Activated naive CD8-positive, alpha-beta T cell treated with anti-CD3 and anti-CD28 coated beads, Interleukin-2, amount 50 U/mL, for 24 hours (primary cell): ENCODE data around the gene HNRNPH1.
A peak's percentile ranks its signal among the peaks of the same experiment; 100 is the strongest.

Experiments used
- ATAC-seq: fragments of 150-1000 bp; cut with Tn5 transposase; one replicate; pipeline ENCODE4 v1.10.0; 2021
- DNase-seq: peaks from one replicate; pipeline ENCODE4 v3.0.0; 2021
- H3K27ac Mint-ChIP-seq: one replicate; pipeline ENCODE4 v1.8.0; 2021; ENCODE audit warnings: mild to moderate bottlenecking, mixed read lengths
- H3K27me3 Mint-ChIP-seq: one replicate; pipeline ENCODE4 v1.8.0; 2021; ENCODE audit warnings: mixed read lengths
- H3K36me3 Mint-ChIP-seq: one replicate; pipeline ENCODE4 v1.8.0; 2021; ENCODE audit warnings: low read depth, mixed read lengths
- H3K4me1 Mint-ChIP-seq: one replicate; pipeline ENCODE4 v1.8.0; 2021; ENCODE audit warnings: mixed read lengths
- H3K4me3 Mint-ChIP-seq: one replicate; pipeline ENCODE4 v1.8.0; 2021; ENCODE audit warnings: mild to moderate bottlenecking, moderate library complexity, mixed read lengths
- H3K9me3 Mint-ChIP-seq: one replicate; pipeline ENCODE4 v1.8.0; 2021; ENCODE audit warnings: mixed read lengths

HNRNPH1 gene

DNA sequence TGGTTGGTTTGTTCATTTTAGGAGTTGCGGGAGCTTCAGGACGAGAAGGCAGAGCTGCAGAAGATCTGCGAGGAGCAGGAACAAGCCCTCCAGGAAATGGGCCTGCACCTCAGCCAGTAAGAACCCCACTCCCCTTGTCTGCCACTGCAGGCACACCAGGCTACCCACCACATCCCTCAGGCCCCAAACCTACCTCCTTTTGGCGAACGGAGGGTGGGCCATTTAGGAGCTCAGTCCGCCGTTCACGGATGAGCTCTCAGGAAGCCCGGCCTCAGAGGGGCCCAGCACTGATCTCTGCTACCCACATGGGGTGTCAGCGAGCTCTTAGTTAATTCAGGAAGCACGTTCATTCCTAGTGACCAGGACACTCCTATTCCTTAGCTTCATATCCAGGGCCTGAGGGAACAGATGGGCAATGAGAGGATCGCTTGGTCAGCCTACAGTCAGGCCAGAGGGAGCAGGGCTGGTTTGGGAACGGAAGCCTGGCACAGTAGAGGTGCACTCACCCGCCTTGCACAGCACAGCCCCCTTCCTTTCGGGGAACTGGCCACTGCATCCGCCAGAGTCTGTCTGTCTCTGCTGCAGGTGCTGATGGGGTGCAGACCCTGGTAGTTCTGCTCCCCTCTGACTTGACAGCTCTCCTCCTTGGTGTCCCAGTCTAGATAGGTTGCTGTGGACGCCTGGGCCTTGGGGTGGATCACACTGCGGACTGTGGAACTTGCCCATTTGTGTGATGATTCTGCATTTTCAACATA is 21.4 kb downstream of the HNRNPH1 start:
- Mint-ChIP-seq H3K4me1 (no peaks in the 10 kb centered on the region), H3K36me3 (peaks cover 16% of the 10 kb centered on the region), H3K9me3 (no peaks in the 10 kb centered on the region), H3K4me3 (no peak overlapping the region), H3K27me3 (no peaks in the 10 kb centered on the region), H3K27ac (no peak overlapping the region)
- ATAC-seq (no peak), DNase-seq (no peak)

DNA sequence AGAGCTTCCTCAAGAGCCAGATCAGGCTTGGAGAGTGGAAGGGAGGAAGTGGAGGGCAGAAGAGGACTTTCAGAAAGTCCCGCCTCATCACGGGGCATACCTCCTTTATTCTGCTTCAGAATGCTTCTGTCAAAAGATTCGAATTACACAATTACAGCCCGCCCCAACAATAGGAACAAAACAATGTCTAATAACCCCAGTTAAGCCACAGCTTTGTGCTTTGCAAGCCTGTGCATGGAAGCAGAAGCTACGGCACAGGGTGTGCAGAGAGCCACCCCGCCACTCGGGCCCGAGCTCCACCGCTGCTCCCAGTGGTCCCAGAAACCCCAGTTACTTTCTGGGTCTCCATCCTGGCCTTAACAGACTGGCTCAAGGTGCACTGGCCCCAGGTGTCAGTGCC is 23.5 kb downstream of the HNRNPH1 start:
- Mint-ChIP-seq H3K27ac (no peak overlapping the region), H3K27me3 (no peaks in the 10 kb centered on the region), H3K36me3 (peaks cover 23% of the 10 kb centered on the region), H3K9me3 (no peaks in the 10 kb centered on the region), H3K4me1 (no peaks in the 10 kb centered on the region), H3K4me3 (no peak overlapping the region)
- no peak for ATAC-seq
- DNase-seq, result no peak

DNA sequence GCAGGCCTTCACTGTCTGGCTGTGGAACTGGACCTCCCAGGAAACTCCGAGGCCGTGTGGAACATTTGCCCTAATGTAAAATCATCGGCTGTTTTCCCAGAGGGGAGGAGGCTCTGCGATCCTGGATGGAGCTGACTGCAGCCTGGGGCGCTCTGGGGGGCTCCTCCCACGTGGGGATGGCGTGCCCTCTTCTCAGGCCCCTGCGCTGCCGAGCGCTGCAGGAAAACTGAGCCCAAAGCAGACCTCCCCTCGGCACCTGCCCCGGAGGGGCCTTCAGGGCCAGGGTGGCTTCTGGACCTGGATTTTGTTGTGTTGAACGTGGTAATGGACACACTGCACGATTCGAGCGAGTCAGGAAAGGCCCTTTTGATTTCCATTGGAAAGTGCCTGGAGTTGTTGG is 23.9 kb downstream of the HNRNPH1 start:
- Mint-ChIP-seq H3K36me3 (peaks cover 26% of the 10 kb centered on the region), H3K4me3 (no peak overlapping the region), H3K4me1 (no peaks in the 10 kb centered on the region), H3K27ac (no peak overlapping the region), H3K9me3 (no peaks in the 10 kb centered on the region), H3K27me3 (no peaks in the 10 kb centered on the region)
- ATAC-seq (peak; percentile 17), DNase-seq (no peak)

DNA sequence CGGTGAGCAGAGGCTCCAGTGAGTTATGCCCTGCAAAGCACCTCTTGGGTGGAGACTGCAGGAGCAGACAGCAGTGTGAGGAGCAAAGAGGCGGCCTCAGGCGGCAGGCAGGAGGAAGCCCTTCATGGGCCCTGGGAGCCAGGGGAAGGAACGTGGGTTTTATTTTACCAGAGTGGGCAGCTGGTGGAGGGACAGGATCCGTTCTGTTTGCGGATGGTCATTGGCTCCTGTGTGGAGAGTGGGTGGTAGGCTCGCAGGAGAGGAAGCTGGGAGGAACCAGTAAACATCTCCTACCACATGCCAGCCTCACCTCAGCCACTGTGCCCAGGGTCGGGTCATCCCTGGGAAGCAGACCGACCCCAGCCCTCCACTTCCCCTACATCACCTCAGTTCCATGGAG is 24.4 kb downstream of the HNRNPH1 start:
- DNase-seq, result no peak
- peaks cover 28% of the 10 kb centered on the region for H3K36me3 Mint-ChIP-seq
- H3K4me3 Mint-ChIP-seq, result no peak overlapping the region
- ATAC-seq, result no peak
- no peaks in the 10 kb centered on the region for H3K4me1 Mint-ChIP-seq
- H3K27me3 Mint-ChIP-seq, result no peaks in the 10 kb centered on the region
- H3K27ac Mint-ChIP-seq, result no peak overlapping the region
- no peaks in the 10 kb centered on the region for H3K9me3 Mint-ChIP-seq

DNA sequence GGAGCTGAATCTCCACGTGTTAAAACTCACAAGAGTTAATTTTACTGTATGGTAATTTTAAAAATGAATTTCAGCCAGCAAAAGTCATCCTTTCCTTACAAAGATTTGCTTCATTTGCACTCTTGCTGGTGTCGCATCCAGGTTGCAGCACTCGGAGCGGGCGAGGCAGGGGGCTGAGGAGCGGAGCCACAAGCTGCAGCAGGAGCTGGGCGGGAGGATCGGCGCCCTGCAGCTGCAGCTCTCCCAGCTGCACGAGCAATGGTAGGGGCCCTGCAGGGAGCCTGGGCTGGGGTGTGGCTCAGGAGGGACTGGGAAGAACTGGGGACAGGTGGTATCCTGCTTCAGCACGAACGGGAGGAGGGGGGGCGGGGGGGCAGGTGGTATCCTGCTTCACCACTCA is 27.1 kb downstream of the HNRNPH1 start:
- ATAC-seq (no peak), DNase-seq (no peak)
- Mint-ChIP-seq H3K27ac (no peak overlapping the region), H3K9me3 (no peaks in the 10 kb centered on the region), H3K36me3 (peaks cover 41% of the 10 kb centered on the region), H3K27me3 (no peaks in the 10 kb centered on the region), H3K4me1 (no peaks in the 10 kb centered on the region), H3K4me3 (no peak overlapping the region)

DNA sequence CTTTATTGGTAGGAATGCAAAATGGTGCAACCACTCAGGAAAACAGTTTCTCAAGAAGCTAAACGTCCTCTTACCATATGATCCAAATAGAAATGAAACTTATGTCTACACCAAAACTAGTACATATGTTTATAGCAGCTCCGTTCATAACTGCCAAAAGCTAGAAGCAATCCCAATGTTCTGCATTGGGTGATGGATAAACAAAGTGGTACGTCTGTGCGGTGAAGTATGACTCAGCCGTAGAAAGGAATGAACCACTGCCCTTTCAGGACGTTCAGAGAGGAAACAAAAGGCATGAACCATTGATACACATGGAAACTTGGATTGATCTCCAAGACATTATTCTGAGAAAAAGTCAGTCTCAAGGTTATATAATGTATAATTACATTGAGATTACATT is 27.6 kb downstream of the HNRNPH1 start:
- Mint-ChIP-seq H3K27ac (no peak overlapping the region), H3K4me3 (no peak overlapping the region), H3K36me3 (peaks cover 41% of the 10 kb centered on the region), H3K4me1 (no peaks in the 10 kb centered on the region), H3K27me3 (no peaks in the 10 kb centered on the region), H3K9me3 (no peaks in the 10 kb centered on the region)
- DNase-seq (no peak), ATAC-seq (no peak)

DNA sequence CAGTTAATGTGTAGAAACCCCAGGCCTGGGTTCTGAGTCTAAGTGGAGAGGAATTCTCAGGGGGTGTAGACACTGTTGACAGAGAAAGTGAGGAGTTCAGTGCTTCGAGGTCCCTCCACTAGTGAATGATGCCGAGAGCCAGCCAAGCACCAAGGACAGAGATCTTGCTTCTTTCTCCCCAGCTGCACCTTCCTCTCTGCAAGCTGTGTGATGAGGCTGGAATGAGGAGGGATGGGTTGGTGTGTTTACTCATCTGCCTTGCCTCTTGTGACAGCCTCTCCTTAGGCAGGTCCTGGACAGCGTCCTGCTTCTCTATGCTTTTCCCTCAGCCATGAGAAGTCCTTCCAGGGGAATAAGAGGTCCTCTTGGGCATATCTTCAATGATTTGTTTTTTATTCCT is 35.3 kb downstream of the HNRNPH1 start:
- ATAC-seq (no peak), DNase-seq (no peak)
- Mint-ChIP-seq H3K9me3 (no peaks in the 10 kb centered on the region), H3K36me3 (peaks cover 40% of the 10 kb centered on the region), H3K27me3 (no peaks in the 10 kb centered on the region), H3K4me1 (no peaks in the 10 kb centered on the region), H3K4me3 (no peak overlapping the region), H3K27ac (no peak overlapping the region)

DNA sequence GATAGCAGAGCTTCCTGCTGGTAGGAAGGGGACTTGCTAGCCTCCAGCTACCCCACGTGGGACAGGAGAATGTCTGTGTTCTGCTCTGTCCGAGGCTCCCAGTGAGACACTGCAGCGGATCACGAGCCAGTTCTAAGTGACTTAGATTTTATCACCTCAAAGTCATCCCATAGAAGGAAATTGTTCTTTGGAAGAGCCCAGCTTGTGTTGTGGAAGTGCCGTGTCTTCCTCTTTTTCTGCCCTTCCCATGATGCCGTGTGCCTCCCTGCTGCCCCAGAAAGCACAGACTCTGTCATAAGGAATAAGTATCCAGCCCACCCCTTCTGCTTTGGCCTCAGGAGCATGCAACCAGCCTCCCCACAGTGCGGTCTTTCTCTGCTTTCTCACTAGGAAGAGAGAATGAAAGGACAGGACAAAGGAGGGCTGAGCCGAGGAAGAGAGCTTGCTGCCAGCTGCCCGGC is 37.5 kb downstream of the HNRNPH1 start:
- DNase-seq (no peak), ATAC-seq (no peak)
- Mint-ChIP-seq H3K4me3 (no peak overlapping the region), H3K27me3 (no peaks in the 10 kb centered on the region), H3K4me1 (no peaks in the 10 kb centered on the region), H3K27ac (no peak overlapping the region), H3K9me3 (no peaks in the 10 kb centered on the region), H3K36me3 (peaks cover 31% of the 10 kb centered on the region)

DNA sequence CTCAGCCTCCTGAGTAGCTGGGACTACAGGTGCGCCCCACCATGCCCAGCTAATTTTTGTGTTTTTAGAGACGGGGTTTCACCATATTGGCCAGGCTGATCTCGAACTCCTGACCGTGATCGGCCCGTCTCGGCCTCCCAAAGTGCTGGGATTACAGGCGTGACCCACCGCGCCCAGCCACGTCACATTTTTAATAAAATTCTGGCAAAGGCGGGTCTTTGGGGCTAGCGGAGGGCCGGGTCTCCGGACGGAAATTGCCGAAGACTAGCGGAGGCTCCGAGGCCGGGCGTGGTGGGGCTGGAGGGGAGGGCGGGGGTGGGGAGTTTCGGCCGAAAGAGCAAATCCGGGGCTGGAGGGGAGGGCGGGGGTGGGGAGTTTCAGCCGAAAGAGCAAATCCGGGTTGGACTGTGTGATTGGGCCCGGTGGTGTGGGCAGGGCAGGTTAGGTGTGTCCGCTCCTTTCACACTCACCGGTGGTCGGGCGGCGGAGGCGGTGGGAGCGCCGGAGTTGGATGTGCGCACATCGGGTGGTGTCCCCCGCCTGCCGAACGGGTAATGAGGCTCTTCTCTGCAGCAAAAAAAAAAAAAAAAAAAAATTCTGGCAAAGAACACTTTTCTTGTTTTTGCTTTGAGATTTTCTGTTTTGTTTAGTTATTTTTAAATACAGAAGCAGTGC is 46.0 kb downstream of the HNRNPH1 start:
- H3K27me3 Mint-ChIP-seq, result no peaks in the 10 kb centered on the region
- no peaks in the 10 kb centered on the region for H3K4me1 Mint-ChIP-seq
- H3K36me3 Mint-ChIP-seq, result peaks cover 29% of the 10 kb centered on the region

DNA sequence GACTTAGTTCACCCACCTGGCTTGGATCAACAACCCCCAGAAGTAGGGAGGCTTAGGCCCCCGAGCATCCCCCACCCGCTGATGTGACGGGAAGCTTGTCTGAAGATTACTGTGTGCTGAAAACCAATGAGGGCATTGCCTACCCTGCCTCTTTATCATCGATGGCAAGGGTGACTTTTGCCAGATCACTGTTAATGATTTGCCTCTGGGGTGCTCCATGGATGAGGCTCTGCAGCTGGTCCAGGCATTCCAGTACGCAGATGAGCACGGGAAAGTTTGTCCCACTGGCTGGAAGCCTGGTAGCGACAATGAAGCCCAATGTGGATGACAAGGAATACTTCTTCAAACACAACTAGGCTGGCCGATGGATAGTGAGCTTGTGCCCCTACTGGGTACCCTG is 51.1 kb downstream of the HNRNPH1 start:
- DNase-seq, result no peak
- Mint-ChIP-seq H3K4me3 (no peak overlapping the region), H3K4me1 (no peaks in the 10 kb centered on the region), H3K27me3 (no peaks in the 10 kb centered on the region), H3K36me3 (peaks cover 29% of the 10 kb centered on the region), H3K9me3 (no peaks in the 10 kb centered on the region), H3K27ac (no peak overlapping the region)
- no peak for ATAC-seq

More for the DNA sequence above, 46.0 kb downstream of the HNRNPH1 start:
- DNase-seq (no peak), ATAC-seq (no peak)
- no peak overlapping the region for H3K4me3 Mint-ChIP-seq
- no peak overlapping the region for H3K27ac Mint-ChIP-seq
- no peaks in the 10 kb centered on the region for H3K9me3 Mint-ChIP-seq

DNA sequence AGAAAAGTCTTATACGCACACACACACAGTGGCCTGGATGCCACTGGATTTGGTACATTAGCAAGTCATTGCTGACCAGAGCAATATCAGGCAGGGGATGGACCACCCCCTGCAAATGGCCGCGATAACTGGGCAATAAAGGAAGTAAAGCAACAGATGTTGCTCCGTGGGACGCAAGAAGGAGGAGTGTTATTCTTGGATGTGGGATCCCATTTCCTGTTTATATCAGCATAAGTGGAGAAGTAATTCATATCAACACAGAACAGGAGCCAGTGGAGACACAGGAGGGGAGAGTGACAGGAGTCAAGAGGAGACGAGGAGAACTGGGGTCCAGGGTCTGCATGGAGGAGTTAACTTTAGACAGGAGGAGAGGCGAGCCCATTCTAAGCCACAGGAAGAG is 54.8 kb downstream of the HNRNPH1 start:
- Mint-ChIP-seq H3K9me3 (no peaks in the 10 kb centered on the region), H3K36me3 (peaks cover 29% of the 10 kb centered on the region), H3K4me1 (no peaks in the 10 kb centered on the region), H3K27me3 (no peaks in the 10 kb centered on the region), H3K4me3 (no peak overlapping the region), H3K27ac (no peak overlapping the region)
- DNase-seq (no peak), ATAC-seq (no peak)

DNA sequence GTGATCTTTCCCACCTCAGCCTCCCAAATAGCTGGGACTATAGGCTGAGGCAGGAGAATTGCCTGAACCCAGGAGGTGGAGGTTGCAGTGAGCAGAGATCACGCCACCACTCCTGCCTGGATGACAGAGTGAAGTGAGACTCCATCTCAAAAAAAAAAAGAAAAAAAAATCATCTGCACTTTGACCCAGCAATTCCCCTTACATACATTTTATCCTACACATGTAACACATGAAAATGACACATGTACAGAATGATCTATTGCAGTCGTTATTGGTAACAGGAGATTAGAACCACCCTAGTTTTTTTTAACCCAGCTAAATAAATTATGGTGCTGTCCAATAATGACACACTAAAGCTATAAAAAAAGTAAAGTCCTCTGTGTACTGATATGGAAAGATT is 58.9 kb downstream of the HNRNPH1 start:
- no peak overlapping the region for H3K27ac Mint-ChIP-seq
- no peak overlapping the region for H3K4me3 Mint-ChIP-seq
- H3K36me3 Mint-ChIP-seq, result peaks cover 39% of the 10 kb centered on the region
- H3K27me3 Mint-ChIP-seq, result no peaks in the 10 kb centered on the region
- DNase-seq (no peak), ATAC-seq (no peak)
- peaks cover 4% of the 10 kb centered on the region for H3K4me1 Mint-ChIP-seq
- no peaks in the 10 kb centered on the region for H3K9me3 Mint-ChIP-seq
